IMR-90 (cell line): Measurements from ENCODE around the gene ADGRA1. TPM values are rescaled to one million over a fixed set of nuclear protein-coding genes. Genes with fewer than 3 reads are reported as not detected.

Source experiments
- ATAC-seq: fragments of 200-7000 bp; cut with Tn5 transposase; 2 replicates; pipeline ENCODE4 v1.9.1; 2020; ENCODE audit warnings: low read depth, mild to moderate bottlenecking, moderate library complexity
- BruUV-seq: library from RNA; stranded (reverse); fragments of 400-500 nt; replicated peaks from 2 replicates; lab custom pipeline; 2021; lab: Mats Ljungman, UMichigan
- CTCF ChIA-PET: fragments of 300-600 bp; formaldehyde crosslinking; extraction: SDS; loops from one replicate; lab custom pipeline; 2021; ENCODE audit warnings: antibody characterized with exemption; lab: Yijun Ruan, JAX
- POLR2A ChIA-PET: fragments of 300-600 bp; sonication (Branson Sonifier 250); formaldehyde crosslinking; loops from one replicate; lab custom pipeline; 2022; ENCODE audit warnings: antibody characterized with exemption; ENCODE audit not compliant: unreplicated experiment; lab: Charles Lee
- DNase-seq: peaks from one replicate; pipeline ENCODE4 v3.0.0; 2013
- H2AFZ ChIP-seq: replicated peaks from 2 replicates; pipeline ENCODE3; 2013; ENCODE audit warnings: low read length, mild to moderate bottlenecking; ENCODE audit not compliant: poor library complexity
- H2AK5ac ChIP-seq: 2 replicates; pipeline ENCODE4 v1.6.1; 2013; ENCODE audit warnings: low read depth, low read length, inconsistent platforms
- H2AK9ac ChIP-seq: replicated peaks from 2 replicates; pipeline ENCODE3; 2013; ENCODE audit warnings: mild to moderate bottlenecking, low read depth, low read length, moderate library complexity; ENCODE audit not compliant: poor library complexity
- H2BK120ac ChIP-seq: 2 replicates; pipeline ENCODE4 v1.6.1; 2013; ENCODE audit warnings: low read depth, low read length, inconsistent platforms
- H2BK15ac ChIP-seq: 3 replicates; pipeline ENCODE4 v1.6.1; 2013; ENCODE audit warnings: low read depth, low read length, inconsistent platforms
- H2BK20ac ChIP-seq: 2 replicates; pipeline ENCODE4 v1.6.1; 2013; ENCODE audit warnings: low read depth, mild to moderate bottlenecking, inconsistent platforms, low read length, moderate library complexity
- H2BK5ac ChIP-seq: 2 replicates; pipeline ENCODE4 v1.6.1; 2013; ENCODE audit warnings: mild to moderate bottlenecking, low read depth, low read length, inconsistent platforms; ENCODE audit not compliant: poor library complexity, severe bottlenecking
- H3K14ac ChIP-seq: replicated peaks from 2 replicates; pipeline ENCODE4 v1.6.1; 2013; ENCODE audit warnings: low read depth, low read length, inconsistent platforms
- H3K18ac ChIP-seq: 2 replicates; pipeline ENCODE4 v1.6.1; 2013; ENCODE audit warnings: low read depth, low read length, control low read depth
- H3K23ac ChIP-seq: 2 replicates; pipeline ENCODE4 v1.6.1; 2013; ENCODE audit warnings: low read depth, low read length, inconsistent platforms
- H3K27ac ChIP-seq: 2 replicates; pipeline ENCODE4 v1.5.1; 2013; ENCODE audit warnings: mild to moderate bottlenecking, control low read depth, low read length; ENCODE audit not compliant: insufficient read depth
- H3K27me3 ChIP-seq: 2 replicates; pipeline ENCODE4 v1.6.1; 2013; ENCODE audit warnings: low read length; ENCODE audit not compliant: control insufficient read depth, insufficient read depth
- H3K36me3 ChIP-seq: 2 replicates; pipeline ENCODE4 v1.6.1; 2013; ENCODE audit warnings: low read length, mixed read lengths; ENCODE audit not compliant: control insufficient read depth, insufficient read depth
- H3K4ac ChIP-seq: 2 replicates; pipeline ENCODE4 v1.6.1; 2013; ENCODE audit warnings: low read depth, low read length, inconsistent platforms
- H3K4me1 ChIP-seq: 2 replicates; pipeline ENCODE4 v1.6.1; 2013; ENCODE audit warnings: low read length, mixed read lengths; ENCODE audit not compliant: control insufficient read depth, insufficient read depth
- H3K4me2 ChIP-seq: 2 replicates; pipeline ENCODE4 v1.6.1; 2013; ENCODE audit warnings: low read depth, mild to moderate bottlenecking, control low read depth, low read length, moderate library complexity
- H3K4me3 ChIP-seq: 2 replicates; pipeline ENCODE4 v1.5.1; 2013; ENCODE audit warnings: low read depth, mild to moderate bottlenecking, control low read depth, low read length, moderate library complexity; ENCODE audit not compliant: insufficient read depth
- H3K56ac ChIP-seq: 2 replicates; pipeline ENCODE4 v1.6.1; 2013; ENCODE audit warnings: low read length, inconsistent platforms; ENCODE audit not compliant: insufficient read depth; ENCODE audit errors: extremely low read depth
- H3K79me1 ChIP-seq, 2 experiments: 2 replicates each; pipeline ENCODE4 v1.6.1; 2013; ENCODE audit warnings: low read length in 2 of 2, inconsistent platforms in 1 of 2, low read depth in 1 of 2
- H3K9ac ChIP-seq: 2 replicates; pipeline ENCODE4 v1.6.1; 2013; ENCODE audit warnings: low read depth, low read length, control low read depth
- H3K9me1 ChIP-seq: 2 replicates; pipeline ENCODE4 v1.6.1; 2013; ENCODE audit warnings: low read length, inconsistent platforms; ENCODE audit not compliant: insufficient read depth
- H3K9me3 ChIP-seq: 2 replicates; pipeline ENCODE4 v1.6.1; 2013; ENCODE audit warnings: low read length; ENCODE audit not compliant: control insufficient read depth, insufficient read depth
- H4K20me1 ChIP-seq: 2 replicates; pipeline ENCODE4 v1.6.1; 2013; ENCODE audit warnings: low read length, inconsistent platforms; ENCODE audit not compliant: insufficient read depth
- H4K5ac ChIP-seq: 2 replicates; pipeline ENCODE4 v1.6.1; 2013; ENCODE audit warnings: mild to moderate bottlenecking, low read depth, low read length, control low read depth
- H4K8ac ChIP-seq, 2 experiments: 2 replicates each; pipeline ENCODE4 v1.6.1; 2013; ENCODE audit warnings: low read depth in 2 of 2, low read length in 2 of 2, control low read depth in 1 of 2, inconsistent platforms in 1 of 2
- H4K91ac ChIP-seq: 2 replicates; pipeline ENCODE4 v1.6.1; 2013; ENCODE audit warnings: low read depth, low read length, inconsistent platforms; ENCODE audit not compliant: insufficient read depth
- BHLHE40 ChIP-seq: fragments of 150-350 bp; IDR thresholded peaks from 2 replicates; pipeline ENCODE4 v1.6.1; 2016; ENCODE audit warnings: mild to moderate bottlenecking, low read depth, low read length
- CEBPB ChIP-seq: IDR thresholded peaks from 2 replicates; pipeline ENCODE4 v1.6.1; 2012; ENCODE audit warnings: low read depth, low read length, improper control_type of control experiment
- CHD1 ChIP-seq: IDR thresholded peaks from 2 replicates; pipeline ENCODE4 v1.6.1; 2012; ENCODE audit warnings: low read depth, low read length, improper control_type of control experiment
- MAFK ChIP-seq: IDR thresholded peaks from 2 replicates; pipeline ENCODE4 v1.6.1; 2012; ENCODE audit warnings: low read depth, low read length, improper control_type of control experiment
- MAZ ChIP-seq: IDR thresholded peaks from 2 replicates; pipeline ENCODE4 v1.6.1; 2012; ENCODE audit warnings: low read depth, mild to moderate bottlenecking, low read length, improper control_type of control experiment, moderate library complexity, borderline replicate concordance
- NFE2L2 ChIP-seq: fragments of 150-350 bp; IDR thresholded peaks from 2 replicates; pipeline ENCODE4 v1.6.1; 2016; ENCODE audit warnings: low read depth, mild to moderate bottlenecking, low read length
- POLR2A ChIP-seq: IDR thresholded peaks from 2 replicates; pipeline ENCODE4 v1.6.1; 2012; ENCODE audit warnings: mild to moderate bottlenecking, low read depth, low read length
- RAD21 ChIP-seq: IDR thresholded peaks from 2 replicates; pipeline ENCODE4 v1.6.1; 2012; ENCODE audit warnings: low read length, improper control_type of control experiment
- RCOR1 ChIP-seq: IDR thresholded peaks from 2 replicates; pipeline ENCODE4 v1.6.1; 2012; ENCODE audit warnings: mild to moderate bottlenecking, low read length, improper control_type of control experiment; ENCODE audit not compliant: insufficient replicate concordance
- RFX5 ChIP-seq: IDR thresholded peaks from 2 replicates; pipeline ENCODE4 v1.8.0; 2012; ENCODE audit warnings: low read depth, mild to moderate bottlenecking, low read length, moderate library complexity
- SMC3 ChIP-seq: fragments of 150-350 bp; IDR thresholded peaks from 2 replicates; pipeline ENCODE4 v1.6.1; 2016; ENCODE audit warnings: low read depth, mild to moderate bottlenecking, antibody characterized with exemption, low read length, moderate library complexity
- WGBS, 2 experiments: methylation state at CpG; one replicate each; pipeline versions ENCODE4 v1.1.5 to v1.1.7; 2013; ENCODE audit warnings: missing lambda C conversion rate in 2 of 2; ENCODE audit not compliant: insufficient read length in 1 of 2; ENCODE audit errors: extremely low coverage in 2 of 2; 5-methylcytosine and 5-hydroxymethylcytosine counted together
- dilution Hi-C: fragments of 300-500 bp; cut with HindIII; formaldehyde crosslinking; loops from one replicate; pipeline ENCODE4 v1.14.3; 2018; ENCODE audit warnings: low sequenced_read_pairs; ENCODE audit not compliant: unreplicated experiment
- in situ Hi-C: fragments of 300-500 bp; cut with MboI; formaldehyde crosslinking; loops from 3 replicates; pipeline ENCODE4 v1.14.3; 2019; ENCODE audit warnings: low sequenced_read_pairs, inconsistent platforms, mixed read lengths
- intact Hi-C: fragments of 100-400 bp; cut with micrococcal nuclease; formaldehyde crosslinking; loops from 2 replicates; pipeline ENCODE4 v1.10.0; 2022
- polyA plus RNA-seq, 3 experiments: library from polyadenylated mRNA; depleted of rRNA; stranded (reverse); fragments of >200 nt; gene quantifications; 2 replicates each; pipeline ENCODE4 v1.2.3, GENCODE V29; 2012; ENCODE audit warnings: low replicate concordance in 1 of 3
- total RNA-seq: library from RNA; depleted of rRNA; stranded (reverse); fragments of >200 nt; gene quantifications from 2 replicates; pipeline ENCODE4 v1.2.3, GENCODE V29; 2012
- TF ChIP-seq, protein P1 (sequence below): conservative IDR thresholded peaks from 2 replicates; pipeline ENCODE4 v1.5.1; 2012; ENCODE audit warnings: mild to moderate bottlenecking, low read depth, low read length, improper control_type of control experiment
- TF ChIP-seq, protein P2 (sequence below): fragments of 150-350 bp; IDR thresholded peaks from 2 replicates; pipeline ENCODE4 v1.6.1; 2016; ENCODE audit warnings: low read depth, mild to moderate bottlenecking, low read length, moderate library complexity, borderline replicate concordance
- TF ChIP-seq, protein P3 (sequence below): fragments of 150-350 bp; IDR thresholded peaks from 2 replicates; pipeline ENCODE4 v1.6.1; 2017; ENCODE audit warnings: mild to moderate bottlenecking, antibody characterized with exemption, low read length, low read depth

ADGRA1 gene
- total and polyA plus RNA-seq, 2 of the 4 experiments (the other 2 are of a cell fraction): not detected

- Histone ChIP-seq H4K8ac (no peak overlapping the region), H2BK5ac (no peak overlapping the region), H2BK120ac (no peak overlapping the region), H2BK15ac (no peak overlapping the region), H3K79me1 (no peaks in the 10 kb centered on the region), H3K4me1 (no peaks in the 10 kb centered on the region), H2AK9ac (no peak overlapping the region), H2AK5ac (no peak overlapping the region), H3K4me3 (no peak overlapping the region), H3K9ac (no peak overlapping the region), H3K27me3 (peaks cover 54% of the 10 kb centered on the region), H4K20me1 (no peaks in the 10 kb centered on the region), H3K56ac (no peak overlapping the region), H3K9me3 (no peaks in the 10 kb centered on the region), H3K14ac (no peak overlapping the region), H3K36me3 (no peaks in the 10 kb centered on the region), H3K18ac (no peak overlapping the region), H2AFZ (no peak overlapping the region), H3K27ac (no peak overlapping the region), H2BK20ac (no peak overlapping the region), H3K4me2 (no peak overlapping the region), H4K5ac (no peak overlapping the region), H3K9me1 (no peaks in the 10 kb centered on the region), H4K91ac (no peak overlapping the region), H3K23ac (no peak overlapping the region), H3K4ac (no peak overlapping the region)
- 50% methylated on average over 13 of the region's 46 CpGs; no CpG with 5 or more reads in 1 of the 2 experiments for WGBS, 2 experiments
- CTCF ChIA-PET: no interaction called here
- dilution Hi-C loops (no loop called here), in situ Hi-C loops (no loop called here), intact Hi-C loops (no loop called here)
- no TSS peak for BruUV-seq
- POLR2A ChIA-PET: no interaction called here
- no peak for DNase-seq
- no peak for ATAC-seq
- TF ChIP-seq NFE2L2 (no peak), CHD1 (no peak), MAFK (no peak), RFX5 (no peak), CEBPB (no peak), SMC3 (no peak), POLR2A (no peak), BHLHE40 (no peak), RAD21 (no peak), MAZ (no peak), RCOR1 (no peak)
- TF ChIP-seq, protein P1, sequence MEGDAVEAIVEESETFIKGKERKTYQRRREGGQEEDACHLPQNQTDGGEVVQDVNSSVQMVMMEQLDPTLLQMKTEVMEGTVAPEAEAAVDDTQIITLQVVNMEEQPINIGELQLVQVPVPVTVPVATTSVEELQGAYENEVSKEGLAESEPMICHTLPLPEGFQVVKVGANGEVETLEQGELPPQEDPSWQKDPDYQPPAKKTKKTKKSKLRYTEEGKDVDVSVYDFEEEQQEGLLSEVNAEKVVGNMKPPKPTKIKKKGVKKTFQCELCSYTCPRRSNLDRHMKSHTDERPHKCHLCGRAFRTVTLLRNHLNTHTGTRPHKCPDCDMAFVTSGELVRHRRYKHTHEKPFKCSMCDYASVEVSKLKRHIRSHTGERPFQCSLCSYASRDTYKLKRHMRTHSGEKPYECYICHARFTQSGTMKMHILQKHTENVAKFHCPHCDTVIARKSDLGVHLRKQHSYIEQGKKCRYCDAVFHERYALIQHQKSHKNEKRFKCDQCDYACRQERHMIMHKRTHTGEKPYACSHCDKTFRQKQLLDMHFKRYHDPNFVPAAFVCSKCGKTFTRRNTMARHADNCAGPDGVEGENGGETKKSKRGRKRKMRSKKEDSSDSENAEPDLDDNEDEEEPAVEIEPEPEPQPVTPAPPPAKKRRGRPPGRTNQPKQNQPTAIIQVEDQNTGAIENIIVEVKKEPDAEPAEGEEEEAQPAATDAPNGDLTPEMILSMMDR: no peak
- TF ChIP-seq, protein P2, sequence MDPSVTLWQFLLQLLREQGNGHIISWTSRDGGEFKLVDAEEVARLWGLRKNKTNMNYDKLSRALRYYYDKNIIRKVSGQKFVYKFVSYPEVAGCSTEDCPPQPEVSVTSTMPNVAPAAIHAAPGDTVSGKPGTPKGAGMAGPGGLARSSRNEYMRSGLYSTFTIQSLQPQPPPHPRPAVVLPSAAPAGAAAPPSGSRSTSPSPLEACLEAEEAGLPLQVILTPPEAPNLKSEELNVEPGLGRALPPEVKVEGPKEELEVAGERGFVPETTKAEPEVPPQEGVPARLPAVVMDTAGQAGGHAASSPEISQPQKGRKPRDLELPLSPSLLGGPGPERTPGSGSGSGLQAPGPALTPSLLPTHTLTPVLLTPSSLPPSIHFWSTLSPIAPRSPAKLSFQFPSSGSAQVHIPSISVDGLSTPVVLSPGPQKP: no peak
- TF ChIP-seq, protein P3, sequence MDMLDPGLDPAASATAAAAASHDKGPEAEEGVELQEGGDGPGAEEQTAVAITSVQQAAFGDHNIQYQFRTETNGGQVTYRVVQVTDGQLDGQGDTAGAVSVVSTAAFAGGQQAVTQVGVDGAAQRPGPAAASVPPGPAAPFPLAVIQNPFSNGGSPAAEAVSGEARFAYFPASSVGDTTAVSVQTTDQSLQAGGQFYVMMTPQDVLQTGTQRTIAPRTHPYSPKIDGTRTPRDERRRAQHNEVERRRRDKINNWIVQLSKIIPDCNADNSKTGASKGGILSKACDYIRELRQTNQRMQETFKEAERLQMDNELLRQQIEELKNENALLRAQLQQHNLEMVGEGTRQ: no peak
These were observed 1.5 kb downstream of the ADGRA1 start for GRCh38 chr10:133088956-133089800.
